H9 (cell line): ENCODE results near the gene HORMAD2. TPM values are rescaled to one million over a fixed set of nuclear protein-coding genes. Genes with fewer than 3 reads are reported as not detected.

Experiments
- DNase-seq: peaks from one replicate; pipeline ENCODE4 v3.0.0-alpha.2; 2017
- H2AFZ ChIP-seq: one replicate; pipeline ENCODE4 v1.6.1; 2013; ENCODE audit warnings: mild to moderate bottlenecking, low read length, control low read depth, moderate library complexity
- H2AK5ac ChIP-seq: 2 replicates; pipeline ENCODE4 v1.6.1; 2013; ENCODE audit warnings: low read length, control low read depth, mixed read lengths; ENCODE audit not compliant: insufficient read length
- H2BK120ac ChIP-seq: one replicate; pipeline ENCODE4 v1.6.1; 2013; ENCODE audit warnings: low read depth, mild to moderate bottlenecking, low read length, control low read depth, inconsistent platforms; ENCODE audit not compliant: poor library complexity, severe bottlenecking
- H2BK12ac ChIP-seq: 2 replicates; pipeline ENCODE4 v1.6.1; 2013; ENCODE audit warnings: low read length, control low read depth, mixed read lengths, low read depth; ENCODE audit not compliant: insufficient read length
- H2BK15ac ChIP-seq: 2 replicates; pipeline ENCODE4 v1.6.1; 2013; ENCODE audit warnings: low read depth, low read length, control low read depth
- H2BK20ac ChIP-seq: one replicate; pipeline ENCODE4 v1.6.1; 2013; ENCODE audit warnings: low read depth, mild to moderate bottlenecking, low read length, control low read depth, inconsistent platforms; ENCODE audit not compliant: poor library complexity, severe bottlenecking
- H2BK5ac ChIP-seq: 2 replicates; pipeline ENCODE4 v1.6.1; 2013; ENCODE audit warnings: low read length, control low read depth, mixed read lengths; ENCODE audit not compliant: insufficient read length
- H3K14ac ChIP-seq: 2 replicates; pipeline ENCODE4 v1.6.1; 2013; ENCODE audit warnings: low read length, control low read depth; ENCODE audit not compliant: insufficient read depth
- H3K18ac ChIP-seq: 2 replicates; pipeline ENCODE4 v1.6.1; 2013; ENCODE audit warnings: low read depth, mild to moderate bottlenecking, mixed read lengths, low read length, control low read depth; ENCODE audit not compliant: insufficient read length
- H3K23ac ChIP-seq: 2 replicates; pipeline ENCODE4 v1.6.1; 2013; ENCODE audit warnings: low read length, control low read depth, mixed read lengths, low read depth; ENCODE audit not compliant: insufficient read length
- H3K23me2 ChIP-seq: 2 replicates; pipeline ENCODE4 v1.6.1; 2013; ENCODE audit warnings: low read depth, mild to moderate bottlenecking, mixed read lengths, low read length, control low read depth; ENCODE audit not compliant: insufficient read length, poor library complexity, severe bottlenecking
- H3K27ac ChIP-seq: 2 replicates; pipeline ENCODE4 v1.5.1; 2013; ENCODE audit warnings: low read length, control low read depth, mixed read lengths, low read depth; ENCODE audit not compliant: insufficient read length
- H3K27me3 ChIP-seq: 2 replicates; pipeline ENCODE4 v1.6.1; 2013; ENCODE audit warnings: low read length, control low read depth, inconsistent platforms; ENCODE audit not compliant: insufficient read depth
- H3K4ac ChIP-seq: 2 replicates; pipeline ENCODE4 v1.6.1; 2013; ENCODE audit warnings: low read depth, mild to moderate bottlenecking, control low read depth, inconsistent platforms, low read length, moderate library complexity
- H3K4me1 ChIP-seq: 2 replicates; pipeline ENCODE4 v1.6.1; 2013; ENCODE audit warnings: low read length, control low read depth, inconsistent platforms; ENCODE audit not compliant: insufficient read depth
- H3K4me2 ChIP-seq: 2 replicates; pipeline ENCODE4 v1.6.1; 2013; ENCODE audit warnings: low read length, control low read depth, mixed read lengths; ENCODE audit not compliant: insufficient read length, insufficient read depth
- H3K56ac ChIP-seq: 2 replicates; pipeline ENCODE4 v1.6.1; 2013; ENCODE audit warnings: low read depth, mild to moderate bottlenecking, mixed read lengths, low read length, control low read depth; ENCODE audit not compliant: insufficient read length
- H3K79me1 ChIP-seq: 2 replicates; pipeline ENCODE4 v1.6.1; 2013; ENCODE audit warnings: low read depth, mild to moderate bottlenecking, moderate library complexity, low read length, control low read depth, inconsistent platforms; ENCODE audit not compliant: insufficient read depth, poor library complexity, severe bottlenecking
- H3K79me2 ChIP-seq: 2 replicates; pipeline ENCODE4 v1.6.1; 2013; ENCODE audit warnings: low read length, control low read depth, inconsistent platforms; ENCODE audit not compliant: insufficient read depth
- H3K9ac ChIP-seq: 2 replicates; pipeline ENCODE4 v1.6.1; 2013; ENCODE audit warnings: low read length, control low read depth, mixed read lengths; ENCODE audit not compliant: insufficient read length; ENCODE audit errors: extremely low read depth
- H3K9me3 ChIP-seq: one replicate; pipeline ENCODE4 v1.6.1; 2013; ENCODE audit warnings: low read depth, low read length, inconsistent platforms; ENCODE audit not compliant: control insufficient read depth
- H3T11ph ChIP-seq: one replicate; pipeline ENCODE4 v1.6.1; 2013; ENCODE audit warnings: mild to moderate bottlenecking, low read length, control low read depth, inconsistent platforms
- H4K20me1 ChIP-seq: one replicate; pipeline ENCODE4 v1.6.1; 2013; ENCODE audit not compliant: control insufficient read depth, insufficient read length, insufficient read depth
- H4K5ac ChIP-seq: 2 replicates; pipeline ENCODE4 v1.6.1; 2013; ENCODE audit warnings: low read depth, mild to moderate bottlenecking, mixed read lengths, low read length, control low read depth; ENCODE audit not compliant: insufficient read length
- H4K8ac ChIP-seq: replicated peaks from 2 replicates; pipeline ENCODE4 v1.6.1; 2013; ENCODE audit warnings: low read length, control low read depth, mixed read lengths, low read depth; ENCODE audit not compliant: insufficient read length
- H4K91ac ChIP-seq: 2 replicates; pipeline ENCODE4 v1.6.1; 2013; ENCODE audit warnings: low read depth, mild to moderate bottlenecking, moderate library complexity, mixed read lengths, low read length, control low read depth; ENCODE audit not compliant: insufficient read length
- H3K27ac Mint-ChIP-seq, 3 experiments: 2 replicates in 2 of 3; 3 replicates in 1 of 3; pipeline ENCODE4 v1.8.0; 2020 to 2021; ENCODE audit warnings: mixed read lengths in 3 of 3, mild to moderate bottlenecking in 1 of 3, moderate library complexity in 1 of 3
- H3K27me3 Mint-ChIP-seq: 2 replicates; pipeline ENCODE4 v1.8.0; 2021; ENCODE audit warnings: low read depth, mild to moderate bottlenecking, moderate library complexity, mixed read lengths
- H3K36me3 Mint-ChIP-seq, 3 experiments: 2 replicates in 2 of 3; 3 replicates in 1 of 3; pipeline ENCODE4 v1.8.0; 2020 to 2021; ENCODE audit warnings: low read depth in 3 of 3, mixed read lengths in 3 of 3; ENCODE audit not compliant: insufficient read depth in 1 of 3
- H3K4me1 Mint-ChIP-seq, 2 experiments: 2 replicates each; pipeline ENCODE4 v1.8.0; 2020; ENCODE audit warnings: mixed read lengths in 2 of 2
- H3K4me3 Mint-ChIP-seq, 2 experiments: 2 replicates in 1 of 2; 3 replicates in 1 of 2; pipeline ENCODE4 v1.8.0; 2020 to 2021; ENCODE audit warnings: mild to moderate bottlenecking in 2 of 2, mixed read lengths in 2 of 2, moderate library complexity in 1 of 2
- H3K9me3 Mint-ChIP-seq, 2 experiments: 2 replicates in 1 of 2; 3 replicates in 1 of 2; pipeline ENCODE4 v1.8.0; 2020; ENCODE audit warnings: mild to moderate bottlenecking in 2 of 2, mixed read lengths in 2 of 2, moderate library complexity in 1 of 2
- CTCF ChIP-seq: fragments of 200-600 bp; sonication (generic); conservative IDR thresholded peaks from 3 replicates; pipeline ENCODE4 v1.8.0; 2021; ENCODE audit warnings: antibody characterized with exemption, mild to moderate bottlenecking
- WGBS: extraction: QIAGEN DNeasy Blood & Tissue Kit; methylation state at CpG from one replicate; pipeline ENCODE4 v1.1.7; 2013; ENCODE audit warnings: missing lambda C conversion rate, low lambda C conversion rate, mixed read lengths; ENCODE audit not compliant: insufficient read length; ENCODE audit errors: extremely low coverage; 5-methylcytosine and 5-hydroxymethylcytosine counted together
- total RNA-seq: library from RNA; stranded (reverse); gene quantifications from 2 replicates; pipeline ENCODE4 v1.2.1, GENCODE V29; 2021

Gene HORMAD2
- total RNA-seq, 1 experiment from 2014 or later: not detected

DNA sequence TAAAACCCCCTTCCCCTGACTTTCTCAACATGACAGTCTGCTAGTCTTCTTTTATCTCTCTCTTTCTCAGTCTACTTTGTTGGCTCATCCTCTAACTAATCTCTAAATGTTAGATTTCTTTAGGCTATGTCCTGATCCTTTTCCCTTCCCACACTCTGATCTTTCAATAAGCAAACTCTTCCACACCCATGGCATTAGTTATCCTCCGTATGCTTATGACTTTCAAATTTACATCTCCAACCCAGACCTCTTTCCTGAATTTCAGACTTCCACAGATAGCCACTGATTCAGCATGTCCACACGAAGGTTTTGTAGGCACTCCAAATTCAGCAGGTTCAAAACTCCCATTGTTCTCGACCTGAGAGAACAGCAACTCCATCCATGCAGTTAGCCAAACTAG, 90.7 kb downstream of the HORMAD2 start:
- Histone ChIP-seq H2BK20ac (no peak overlapping the region), H3K9me3 (no peaks in the 10 kb centered on the region), H3K9ac (no peak overlapping the region), H3K27me3 (no peaks in the 10 kb centered on the region), H2BK12ac (no peak overlapping the region), H4K8ac (no peak overlapping the region), H2AFZ (no peak overlapping the region), H2BK120ac (no peak overlapping the region), H2AK5ac (no peak overlapping the region), H3K4ac (no peak overlapping the region), H3K14ac (no peak overlapping the region), H4K5ac (no peak overlapping the region), H3T11ph (no peak overlapping the region), H4K91ac (no peak overlapping the region), H3K27ac (no peak overlapping the region), H3K79me2 (no peaks in the 10 kb centered on the region), H3K18ac (no peak overlapping the region), H3K4me2 (no peak overlapping the region), H3K23me2 (no peaks in the 10 kb centered on the region), H2BK15ac (no peak overlapping the region), H3K4me1 (no peaks in the 10 kb centered on the region), H3K23ac (no peak overlapping the region), H3K79me1 (no peaks in the 10 kb centered on the region), H3K56ac (no peak overlapping the region), H2BK5ac (no peak overlapping the region), H4K20me1 (no peaks in the 10 kb centered on the region)
- Mint-ChIP-seq H3K9me3 (no peaks in the 10 kb centered on the region), H3K4me1 (no peaks in the 10 kb centered on the region), H3K27ac (no peak overlapping the region), H3K36me3 (no peaks in the 10 kb centered on the region), H3K27me3 (peaks cover 1% of the 10 kb centered on the region), H3K4me3 (no peak overlapping the region)
- no CpG with 5 or more reads among the region's 3 CpGs for WGBS
- TF ChIP-seq CTCF: no peak
- DNase-seq: no peak
